Liver (tissue), 9 donors: ENCODE measurements around the gene ARVCF. TPM values are rescaled to one million over a fixed set of nuclear protein-coding genes. Genes with fewer than 3 reads are reported as not detected.

Experiments
- DNase-seq: peaks from one replicate; pipeline ENCODE4 v3.0.0-alpha.2; 2017; ENCODE audit warnings: low spot score
- H3K27ac ChIP-seq, 2 donors: one replicate each; pipeline ENCODE4 v1.7.0; 2013; ENCODE audit warnings: inconsistent platforms in 2 of 2, low read length in 2 of 2, control low read depth in 1 of 2, low read depth in 1 of 2, mild to moderate bottlenecking in 1 of 2
- H3K27me3 ChIP-seq, 4 donors: one replicate each; pipeline versions ENCODE4 v1.6.1 to v1.7.0; 2013; ENCODE audit warnings: low read length in 3 of 4, inconsistent platforms in 1 of 4, mild to moderate bottlenecking in 1 of 4, moderate library complexity in 1 of 4; ENCODE audit not compliant: control insufficient read depth in 4 of 4, insufficient read depth in 4 of 4
- H3K36me3 ChIP-seq, 4 donors: one replicate each; pipeline versions ENCODE4 v1.6.1 to v1.7.0; 2013; ENCODE audit warnings: low read length in 3 of 4, mild to moderate bottlenecking in 3 of 4, low read depth in 1 of 4, moderate library complexity in 1 of 4; ENCODE audit not compliant: control insufficient read depth in 4 of 4, insufficient read depth in 3 of 4
- H3K4me1 ChIP-seq, 4 donors: one replicate each; pipeline versions ENCODE4 v1.6.1 to v1.7.0; 2013; ENCODE audit warnings: low read length in 3 of 4, mild to moderate bottlenecking in 3 of 4, moderate library complexity in 1 of 4; ENCODE audit not compliant: control insufficient read depth in 4 of 4, insufficient read depth in 4 of 4
- H3K4me3 ChIP-seq, 3 donors: one replicate each; pipeline versions ENCODE4 v1.6.1 to v1.7.0; 2013; ENCODE audit warnings: low read length in 3 of 3, control low read depth in 1 of 3, low read depth in 1 of 3, mild to moderate bottlenecking in 1 of 3
- H3K9ac ChIP-seq, 2 donors: one replicate each; pipeline ENCODE4 v1.7.0; 2013; ENCODE audit warnings: low read length in 2 of 2, mild to moderate bottlenecking in 2 of 2, moderate library complexity in 2 of 2, control low read depth in 1 of 2, low read depth in 1 of 2
- H3K9me3 ChIP-seq, 4 donors: one replicate each; pipeline versions ENCODE4 v1.6.1 to v1.7.0; 2013; ENCODE audit warnings: low read length in 3 of 4; ENCODE audit not compliant: control insufficient read depth in 4 of 4
- CTCF ChIP-seq: fragments of 150-350 bp; IDR thresholded peaks from 2 replicates; pipeline ENCODE4 v1.5.1; 2017; ENCODE audit warnings: improper control_type of control experiment, low read depth, low read length; ENCODE audit not compliant: missing input control
- EGR1 ChIP-seq, 2 donors: IDR thresholded peaks; 2 replicates each; pipeline ENCODE4 v1.6.1; 2016 to 2018; ENCODE audit warnings: antibody characterized with exemption in 2 of 2, low read depth in 2 of 2
- FOXA1 ChIP-seq: IDR thresholded peaks from 2 replicates; pipeline ENCODE4 v1.6.1; 2016; ENCODE audit warnings: antibody characterized with exemption
- FOXA2 ChIP-seq: IDR thresholded peaks from 2 replicates; pipeline ENCODE4 v1.6.1; 2016; ENCODE audit warnings: antibody characterized with exemption
- GABPA ChIP-seq, 2 donors: IDR thresholded peaks in 1 of 2; conservative IDR thresholded peaks in 1 of 2; 2 replicates each; pipeline ENCODE4 v1.6.1; 2016; ENCODE audit warnings: antibody characterized with exemption in 2 of 2, mild to moderate bottlenecking in 1 of 2, moderate library complexity in 1 of 2
- HNF4G ChIP-seq: IDR thresholded peaks from 2 replicates; pipeline ENCODE4 v1.6.1; 2016; ENCODE audit warnings: antibody characterized with exemption
- JUND ChIP-seq, 2 donors: IDR thresholded peaks; 2 replicates each; pipeline ENCODE4 v1.6.1; 2016; ENCODE audit warnings: antibody characterized with exemption in 2 of 2
- NR2F2 ChIP-seq: IDR thresholded peaks from 2 replicates; pipeline ENCODE4 v1.6.1; 2016; ENCODE audit warnings: antibody characterized with exemption
- RAD21 ChIP-seq, 2 donors: IDR thresholded peaks; 2 replicates each; pipeline ENCODE4 v1.6.1; 2016; ENCODE audit warnings: antibody characterized with exemption in 2 of 2, mild to moderate bottlenecking in 2 of 2
- RXRA ChIP-seq, 2 donors: IDR thresholded peaks; 2 replicates each; pipeline ENCODE4 v1.6.1; 2017 to 2018; ENCODE audit warnings: antibody characterized with exemption in 2 of 2, mild to moderate bottlenecking in 1 of 2
- SP1 ChIP-seq: IDR thresholded peaks from 2 replicates; pipeline ENCODE4 v1.6.1; 2018; ENCODE audit warnings: antibody characterized with exemption, mild to moderate bottlenecking
- TAF1 ChIP-seq: conservative IDR thresholded peaks from 2 replicates; pipeline ENCODE4 v1.6.1; 2016; ENCODE audit warnings: antibody characterized with exemption, mild to moderate bottlenecking
- YY1 ChIP-seq: IDR thresholded peaks from 2 replicates; pipeline ENCODE4 v1.6.1; 2016; ENCODE audit warnings: antibody characterized with exemption, mild to moderate bottlenecking
- ZBTB33 ChIP-seq: IDR thresholded peaks from 2 replicates; pipeline ENCODE4 v1.6.1; 2016; ENCODE audit warnings: antibody characterized with exemption
- WGBS: extraction: QIAGEN DNeasy Blood & Tissue Kit; methylation state at CpG from one replicate; pipeline ENCODE4 v1.1.7; 2013; 5-methylcytosine and 5-hydroxymethylcytosine counted together
- polyA plus RNA-seq, 2 donors: library from polyadenylated mRNA; stranded (reverse) in 1 of 2; unstranded in 1 of 2; fragments of 200-250 nt in 1 of 2; fragments of >200 nt in 1 of 2; fragmentation: Nextera tagmentation in 1 of 2; extraction: Ambion mirVana in 1 of 2; gene quantifications; one replicate each; pipeline versions ENCODE4 v1.2.1 to v1.2.3, GENCODE V29; 2013 to 2015
- total RNA-seq, 2 donors: library from RNA; depleted of rRNA; stranded (reverse); fragments of >200 nt; gene quantifications; one replicate each; pipeline ENCODE4 v1.2.3, GENCODE V29; 2014
- TF ChIP-seq, protein P1 (sequence below): IDR thresholded peaks from 2 replicates; pipeline ENCODE4 v1.6.1; 2016; ENCODE audit warnings: antibody characterized with exemption
- TF ChIP-seq, protein P2 (sequence below): IDR thresholded peaks from 2 replicates; pipeline ENCODE4 v1.6.1; 2016; ENCODE audit warnings: antibody characterized with exemption
- donor health status: healthy.
- donor health status: healthy.
- donor health status: healthy.
- donor health status: healthy.
- donor health status: healthy.

The ARVCF gene
- total and polyA plus RNA-seq, 4 donors, result 3.8 to 48.8 (median 26.1) TPM

- no peak overlapping the region for H3K4me3 ChIP-seq
Observed at GRCh38 chr22:20015187-20015625, 1.4 kb downstream of the ARVCF start.

DNA sequence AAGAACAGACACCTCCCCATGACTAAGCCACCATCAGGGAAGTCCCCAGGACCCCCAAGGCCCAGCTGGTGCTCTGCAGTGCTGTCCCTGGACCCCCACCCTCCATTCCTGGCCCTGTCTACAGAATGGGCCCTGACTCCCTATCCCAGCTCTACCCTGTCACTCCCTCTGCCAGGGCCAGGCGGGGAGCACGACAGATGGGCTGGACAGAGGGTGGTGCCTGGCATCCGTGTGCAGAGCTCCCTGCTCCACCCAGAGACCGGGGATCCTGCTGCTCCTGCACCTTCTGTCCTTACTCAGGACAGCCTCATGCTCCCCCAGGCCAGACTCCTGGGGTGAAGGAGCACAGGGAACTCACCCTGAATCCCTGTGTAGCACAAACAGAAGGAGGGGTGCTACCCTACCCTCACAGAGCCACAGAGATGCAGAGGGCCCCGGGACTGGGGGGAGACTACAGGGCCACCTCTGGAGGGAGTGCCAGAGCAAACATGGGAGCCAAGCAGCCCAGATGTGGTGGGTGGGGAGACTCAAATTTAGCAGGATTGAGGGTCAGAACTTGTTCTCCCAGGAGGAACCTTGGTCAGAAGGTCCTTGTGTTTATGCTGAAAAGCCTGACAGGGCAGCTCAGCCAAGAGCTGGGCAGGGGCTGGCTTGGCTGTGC is 2.0 kb downstream of the ARVCF start:
- no peaks in the 10 kb centered on the region for H3K27me3 ChIP-seq
- no peaks in the 10 kb centered on the region for H3K36me3 ChIP-seq
- H3K4me1 ChIP-seq, result peaks cover 5 to 41% (median 28%) of the 10 kb centered on the region in 4 donors
- no peak overlapping the region for H3K9ac ChIP-seq
- no peak for TF ChIP-seq GABPA (IDR thresholded peaks at IDR 0.05 in 1 of 2, conservative IDR thresholded peaks at IDR 0.05 in 1 of 2)
- peak in 1 of 2 donors; percentile 18 for TF ChIP-seq RAD21 (IDR thresholded peaks at IDR 0.05)
- 43% methylated on average over 5 of the region's 5 CpGs for WGBS
- H3K27ac ChIP-seq, result no peak overlapping the region
- H3K4me3 ChIP-seq, result no peak overlapping the region
- no peak for DNase-seq
- no peaks in the 10 kb centered on the region for H3K9me3 ChIP-seq

More at GRCh38 chr22:20015187-20015625, 1.4 kb downstream of the ARVCF start:
- Histone ChIP-seq H3K9me3 (no peaks in the 10 kb centered on the region), H3K4me1 (peaks cover 5 to 42% (median 27%) of the 10 kb centered on the region in 4 donors), H3K9ac (peak overlapping the region in 1 of 2 donors; percentile 33), H3K27me3 (no peaks in the 10 kb centered on the region), H3K36me3 (no peaks in the 10 kb centered on the region), H3K27ac (peak overlapping the region in 1 of 2 donors; percentile 45)
- WGBS, result 93% methylated on average over 10 of the region's 10 CpGs
- TF ChIP-seq FOXA1 (no peak), NR2F2 (no peak), HNF4G (no peak), SP1 (no peak), JUND (IDR thresholded peaks at IDR 0.05) (no peak)
- no peak for DNase-seq

- DNase-seq, result peak; percentile 77
- H3K36me3 ChIP-seq, result no peaks in the 10 kb centered on the region
- no peaks in the 10 kb centered on the region for H3K9me3 ChIP-seq
- no peak overlapping the region for H3K27ac ChIP-seq
- TF ChIP-seq RAD21 (IDR thresholded peaks at IDR 0.05), result peak; percentile 68 to 87
- TF ChIP-seq CTCF, result peak; percentile 47
- TF ChIP-seq TAF1, result no peak
- no peaks in the 10 kb centered on the region for H3K27me3 ChIP-seq
- no peak overlapping the region for H3K4me3 ChIP-seq
- peaks cover 5 to 41% (median 28%) of the 10 kb centered on the region in 4 donors for H3K4me1 ChIP-seq
- 48% methylated on average over 11 of the region's 11 CpGs for WGBS
- H3K9ac ChIP-seq, result no peak overlapping the region
Observed at GRCh38 chr22:20013382-20013871, 3.2 kb downstream of the ARVCF start.

DNA sequence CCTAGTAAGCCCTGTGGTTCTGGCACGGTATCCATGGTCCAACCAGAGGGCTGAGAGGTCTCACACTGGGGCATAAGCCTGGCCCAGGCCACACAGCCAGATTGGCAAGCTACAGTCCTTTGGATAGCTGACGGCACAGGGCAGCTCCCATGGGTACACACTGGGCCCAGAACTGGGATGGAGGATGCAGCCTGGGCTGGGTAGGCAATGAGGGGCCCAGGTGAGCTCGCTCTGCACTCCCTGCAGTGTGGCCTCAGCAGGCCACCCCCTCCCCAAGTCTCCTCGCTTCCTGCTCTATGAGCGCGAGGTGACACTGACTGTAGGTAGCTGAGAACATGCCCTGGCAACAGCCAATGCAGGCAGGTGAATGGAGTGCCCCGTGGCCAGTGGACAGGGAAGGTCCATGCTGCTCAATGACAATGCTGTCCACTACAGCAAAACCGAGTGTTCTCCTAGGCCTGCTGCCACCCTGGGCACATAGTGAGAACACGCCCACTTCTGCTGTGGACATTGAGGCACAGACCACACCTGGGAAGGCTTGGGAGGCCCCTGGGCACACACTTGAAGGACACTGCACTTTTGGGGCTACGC is 3.8 kb downstream of the ARVCF start:
- H3K27me3 ChIP-seq, result no peaks in the 10 kb centered on the region
- no peak overlapping the region for H3K9ac ChIP-seq
- DNase-seq, result no peak
- H3K4me1 ChIP-seq, result peaks cover 5 to 35% (median 26%) of the 10 kb centered on the region in 4 donors
- H3K9me3 ChIP-seq, result no peaks in the 10 kb centered on the region
- 92% methylated on average over 10 of the region's 10 CpGs for WGBS
- H3K4me3 ChIP-seq, result no peak overlapping the region
- no peaks in the 10 kb centered on the region for H3K36me3 ChIP-seq
- H3K27ac ChIP-seq, result no peak overlapping the region
- no peak for TF ChIP-seq JUND (IDR thresholded peaks at IDR 0.05)
- TF ChIP-seq RAD21 (IDR thresholded peaks at IDR 0.05), result no peak
- TF ChIP-seq FOXA2, result no peak
- no peak for TF ChIP-seq YY1
- no peak for TF ChIP-seq EGR1 (IDR thresholded peaks at IDR 0.05; ENCODE audit: low read depth in 2 of 2)
- TF ChIP-seq ZBTB33, result no peak
- TF ChIP-seq HNF4G, result no peak
- TF ChIP-seq, protein P1, sequence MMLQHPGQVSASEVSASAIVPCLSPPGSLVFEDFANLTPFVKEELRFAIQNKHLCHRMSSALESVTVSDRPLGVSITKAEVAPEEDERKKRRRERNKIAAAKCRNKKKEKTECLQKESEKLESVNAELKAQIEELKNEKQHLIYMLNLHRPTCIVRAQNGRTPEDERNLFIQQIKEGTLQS, result no peak
- TF ChIP-seq RXRA (IDR thresholded peaks at IDR 0.05), result no peak
- no peak for TF ChIP-seq CTCF
- no peak for TF ChIP-seq FOXA1
- TF ChIP-seq, protein P2, sequence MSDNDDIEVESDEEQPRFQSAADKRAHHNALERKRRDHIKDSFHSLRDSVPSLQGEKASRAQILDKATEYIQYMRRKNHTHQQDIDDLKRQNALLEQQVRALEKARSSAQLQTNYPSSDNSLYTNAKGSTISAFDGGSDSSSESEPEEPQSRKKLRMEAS, result no peak
